B cell (primary cell): Measurements from ENCODE around the gene GYS2. TPM values are rescaled to one million over a fixed set of nuclear protein-coding genes. Genes with fewer than 3 reads are reported as not detected.

Source experiments
- ATAC-seq: fragments of 200-7000 bp; cut with Tn5 transposase; one replicate; pipeline ENCODE4 v1.10.0; 2021; ENCODE audit warnings: low read depth, mild to moderate bottlenecking, moderate number of reproducible peaks, moderate library complexity
- CTCF ChIA-PET: fragments of 350-600 bp; sonication (Branson Sonifier 250); formaldehyde crosslinking; loops from one replicate; lab custom pipeline; 2021; ENCODE audit warnings: antibody characterized with exemption, inconsistent platforms; lab: Charles Lee
- POLR2A ChIA-PET: fragments of 350-600 bp; sonication (Branson Sonifier 250); formaldehyde crosslinking; loops from one replicate; lab custom pipeline; 2021; ENCODE audit warnings: antibody characterized with exemption; lab: Charles Lee
- DNase-seq: peaks from one replicate; pipeline ENCODE4 v3.0.0; 2013
- H2AFZ ChIP-seq: 2 replicates; pipeline ENCODE4 v1.6.1; 2012; ENCODE audit warnings: mild to moderate bottlenecking, low read depth, low read length; ENCODE audit not compliant: insufficient read depth, poor library complexity, severe bottlenecking
- H3K27ac ChIP-seq, 2 donors: 1 replicate in 1 of 2; 2 replicates in 1 of 2; pipeline ENCODE4 v1.5.1; 2012 to 2013; ENCODE audit warnings: low read length in 2 of 2, mild to moderate bottlenecking in 2 of 2, moderate library complexity in 1 of 2
- H3K27me3 ChIP-seq, 4 experiments: fragments of 200-600 bp in 1 of 4; sonication (generic) in 1 of 4; replicated peaks in 1 of 4; 1 replicate in 2 of 4; 2 replicates in 2 of 4; pipeline versions ENCODE4 v1.6.1 to v1.7.0; 2013 to 2016; ENCODE audit warnings: low read length in 3 of 4, mild to moderate bottlenecking in 2 of 4, mixed read lengths in 1 of 4, moderate library complexity in 1 of 4; ENCODE audit not compliant: insufficient read depth in 4 of 4, control insufficient read depth in 3 of 4; ENCODE audit errors: control extremely low read depth in 1 of 4
- H3K36me3 ChIP-seq, 2 experiments: replicated peaks in 1 of 2; 1 replicate in 1 of 2; 2 replicates in 1 of 2; pipeline versions ENCODE4 v1.6.1 to v1.7.1; 2013; ENCODE audit warnings: low read length in 1 of 2; ENCODE audit not compliant: insufficient read depth in 2 of 2, control insufficient read depth in 1 of 2; ENCODE audit errors: control extremely low read depth in 1 of 2, extremely low read depth in 1 of 2
- H3K4me1 ChIP-seq, 2 donors: fragments of 200-600 bp in 1 of 2; sonication (generic) in 1 of 2; 1 replicate in 1 of 2; 2 replicates in 1 of 2; pipeline versions ENCODE4 v1.5.1 to v1.6.1; 2013 to 2017; ENCODE audit warnings: low read length in 2 of 2; ENCODE audit not compliant: control insufficient read depth in 2 of 2, insufficient read depth in 2 of 2
- H3K4me2 ChIP-seq: replicated peaks from 2 replicates; pipeline ENCODE3; 2012; ENCODE audit warnings: mild to moderate bottlenecking, low read depth, low read length; ENCODE audit not compliant: poor library complexity, severe bottlenecking
- H3K4me3 ChIP-seq, 5 experiments: fragments of 200-600 bp in 1 of 5; sonication (generic) in 1 of 5; 1 replicate in 3 of 5; 2 replicates in 2 of 5; pipeline versions ENCODE4 v1.5.1 to v1.7.0; 2011 to 2016; ENCODE audit warnings: low read length in 4 of 5, mild to moderate bottlenecking in 4 of 5, low read depth in 2 of 5, control low read depth in 1 of 5, moderate library complexity in 1 of 5; ENCODE audit not compliant: insufficient read depth in 1 of 5; ENCODE audit errors: control extremely low read depth in 1 of 5, extremely low read depth in 1 of 5
- H3K79me2 ChIP-seq: fragments of 200-600 bp; sonication (generic); one replicate; pipeline ENCODE4 v1.6.0; 2016; ENCODE audit warnings: low read length; ENCODE audit not compliant: control insufficient read depth, insufficient read depth
- H3K9ac ChIP-seq: fragments of 200-600 bp; sonication (generic); 2 replicates; pipeline ENCODE4 v1.6.1; 2017; ENCODE audit warnings: mild to moderate bottlenecking, low read length, moderate library complexity
- H3K9me3 ChIP-seq, 3 donors: one replicate each; pipeline versions ENCODE4 v1.6.1 to v1.7.1; 2013; ENCODE audit warnings: low read length in 2 of 3; ENCODE audit not compliant: control insufficient read depth in 2 of 3, insufficient read depth in 1 of 3; ENCODE audit errors: control extremely low read depth in 1 of 3
- H4K20me1 ChIP-seq: 2 replicates; pipeline ENCODE4 v1.6.0; 2012; ENCODE audit warnings: mild to moderate bottlenecking, low read length; ENCODE audit not compliant: insufficient read depth, control insufficient read depth, poor library complexity, severe bottlenecking
- H3K27ac Mint-ChIP-seq: one replicate; pipeline ENCODE4 v1.8.0; 2021; ENCODE audit warnings: mixed read lengths
- H3K27me3 Mint-ChIP-seq: one replicate; pipeline ENCODE4 v1.8.0; 2021; ENCODE audit warnings: mixed read lengths
- H3K4me1 Mint-ChIP-seq: one replicate; pipeline ENCODE4 v1.8.0; 2021; ENCODE audit warnings: mixed read lengths
- H3K4me3 Mint-ChIP-seq: one replicate; pipeline ENCODE4 v1.8.0; 2021; ENCODE audit warnings: mixed read lengths
- H3K9me3 Mint-ChIP-seq: one replicate; pipeline ENCODE4 v1.8.0; 2022; ENCODE audit warnings: mixed read lengths; ENCODE audit not compliant: insufficient read depth
- EZH2 ChIP-seq: IDR thresholded peaks from 2 replicates; pipeline ENCODE4 v1.6.1; 2012; ENCODE audit warnings: borderline replicate concordance, low read depth, mild to moderate bottlenecking, moderate library complexity, low read length; ENCODE audit not compliant: insufficient read depth, poor library complexity, severe bottlenecking
- WGBS: methylation state at CpG from one replicate; pipeline ENCODE4 v1.1.5; 2013; ENCODE audit warnings: missing lambda C conversion rate; ENCODE audit not compliant: insufficient coverage; 5-methylcytosine and 5-hydroxymethylcytosine counted together
- intact Hi-C: fragments of 100-400 bp; cut with micrococcal nuclease; formaldehyde crosslinking; loops from one replicate; pipeline ENCODE4 v1.10.0; 2022
- polyA plus RNA-seq: library from polyadenylated mRNA; depleted of rRNA; stranded (reverse); fragments of >200 nt; gene quantifications from 2 replicates; pipeline ENCODE4 v1.2.3, GENCODE V29; 2012
- total RNA-seq, 2 donors: library from RNA; stranded (reverse); fragments of 120-200 nt in 1 of 2; gene quantifications; 1 replicate in 1 of 2; 2 replicates in 1 of 2; pipeline versions ENCODE4 v1.2.3 to v1.2.4, GENCODE V29; 2013 to 2022
- TF ChIP-seq, protein P1 (sequence below): fragments of 200-600 bp; IDR thresholded peaks from one replicate; pipeline ENCODE4 v1.8.0; 2022; ENCODE audit warnings: antibody characterized with exemption, mild to moderate bottlenecking

Gene GYS2
- total and polyA plus RNA-seq, 2 donors (not counting 1 experiment from before 2014, with no cell fraction given) = not detected

DNA sequence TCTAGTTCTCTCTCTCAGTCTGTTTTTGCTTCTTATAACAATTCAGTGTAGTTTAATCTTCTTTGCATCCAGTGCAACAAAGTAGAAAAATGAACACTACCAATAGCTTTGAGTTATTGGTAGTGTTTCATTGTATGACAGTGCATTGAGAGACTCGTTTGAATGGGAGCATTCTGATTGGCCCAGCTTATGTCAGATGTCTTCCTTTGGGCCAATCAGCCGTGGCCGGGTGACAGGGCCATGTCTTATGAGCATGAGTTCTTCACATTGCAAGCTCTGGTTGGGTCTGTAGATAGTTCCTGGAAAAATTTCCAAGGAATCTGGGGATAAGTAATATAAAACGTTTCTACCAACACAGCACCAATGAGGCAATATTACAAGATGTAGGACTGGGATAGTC lies 36.5 kb downstream of the GYS2 start:
- Mint-ChIP-seq H3K4me3 (no peak overlapping the region), H3K27ac (no peak overlapping the region), H3K9me3 (no peaks in the 10 kb centered on the region), H3K4me1 (peaks cover 2% of the 10 kb centered on the region), H3K27me3 (peaks cover 4% of the 10 kb centered on the region)
- Histone ChIP-seq H3K9ac (no peak overlapping the region), H3K4me2 (no peak overlapping the region), H3K9me3 (no peaks in the 10 kb centered on the region), H3K36me3 (no peaks in the 10 kb centered on the region), H3K27ac (no peak overlapping the region), H3K4me1 (no peaks in the 10 kb centered on the region), H3K79me2 (no peaks in the 10 kb centered on the region), H2AFZ (no peak overlapping the region), H3K4me3 (no peak overlapping the region), H4K20me1 (no peaks in the 10 kb centered on the region), H3K27me3 (no peaks in the 10 kb centered on the region)
- ChIA-PET CTCF (no interaction called here), POLR2A (no interaction called here)
- DNase-seq = no peak
- TF ChIP-seq, protein P1, sequence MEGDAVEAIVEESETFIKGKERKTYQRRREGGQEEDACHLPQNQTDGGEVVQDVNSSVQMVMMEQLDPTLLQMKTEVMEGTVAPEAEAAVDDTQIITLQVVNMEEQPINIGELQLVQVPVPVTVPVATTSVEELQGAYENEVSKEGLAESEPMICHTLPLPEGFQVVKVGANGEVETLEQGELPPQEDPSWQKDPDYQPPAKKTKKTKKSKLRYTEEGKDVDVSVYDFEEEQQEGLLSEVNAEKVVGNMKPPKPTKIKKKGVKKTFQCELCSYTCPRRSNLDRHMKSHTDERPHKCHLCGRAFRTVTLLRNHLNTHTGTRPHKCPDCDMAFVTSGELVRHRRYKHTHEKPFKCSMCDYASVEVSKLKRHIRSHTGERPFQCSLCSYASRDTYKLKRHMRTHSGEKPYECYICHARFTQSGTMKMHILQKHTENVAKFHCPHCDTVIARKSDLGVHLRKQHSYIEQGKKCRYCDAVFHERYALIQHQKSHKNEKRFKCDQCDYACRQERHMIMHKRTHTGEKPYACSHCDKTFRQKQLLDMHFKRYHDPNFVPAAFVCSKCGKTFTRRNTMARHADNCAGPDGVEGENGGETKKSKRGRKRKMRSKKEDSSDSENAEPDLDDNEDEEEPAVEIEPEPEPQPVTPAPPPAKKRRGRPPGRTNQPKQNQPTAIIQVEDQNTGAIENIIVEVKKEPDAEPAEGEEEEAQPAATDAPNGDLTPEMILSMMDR = no peak
- TF ChIP-seq EZH2 = no peak
- intact Hi-C loops = no loop called here
- no peak for ATAC-seq
- 93% methylated on average over 3 of the region's 4 CpGs for WGBS

DNA sequence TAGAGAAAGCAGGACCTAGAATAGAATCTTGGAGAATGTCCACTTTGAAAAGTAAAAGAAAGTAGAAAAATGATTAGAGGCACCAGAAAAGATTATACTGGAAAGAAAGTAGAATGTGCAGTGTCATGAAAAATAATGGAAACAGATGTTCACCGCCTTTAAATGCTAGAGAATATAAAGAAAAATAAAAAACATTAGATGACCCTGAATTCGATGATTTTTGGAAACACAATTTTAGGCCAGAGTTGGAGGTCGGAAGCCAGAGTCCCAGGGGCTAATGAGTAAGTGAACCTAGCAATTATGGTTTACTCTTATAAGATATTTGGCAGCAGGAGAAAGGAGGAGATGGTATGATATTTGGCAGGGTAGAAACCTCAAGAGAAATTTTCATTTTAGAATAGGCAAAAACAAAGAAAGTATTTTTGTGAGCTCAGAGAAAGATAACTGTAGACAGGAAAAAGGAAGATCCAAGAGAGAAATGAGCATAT lies 37.7 kb downstream of the GYS2 start:
- 100% methylated on average over 3 of the region's 3 CpGs for WGBS
- no peak overlapping the region for H3K4me3 Mint-ChIP-seq
- POLR2A ChIA-PET = no interaction called here

More for the DNA sequence above, 37.7 kb downstream of the GYS2 start:
- Histone ChIP-seq H3K4me1 (no peaks in the 10 kb centered on the region), H3K79me2 (no peaks in the 10 kb centered on the region), H3K36me3 (no peaks in the 10 kb centered on the region), H3K27me3 (no peaks in the 10 kb centered on the region), H2AFZ (no peak overlapping the region), H3K27ac (no peak overlapping the region), H3K4me3 (no peak overlapping the region), H3K4me2 (no peak overlapping the region), H3K9ac (no peak overlapping the region), H3K9me3 (no peaks in the 10 kb centered on the region), H4K20me1 (no peaks in the 10 kb centered on the region)
- H3K27me3 Mint-ChIP-seq = peaks cover 7% of the 10 kb centered on the region
- DNase-seq (no peak), ATAC-seq (no peak)
- no peaks in the 10 kb centered on the region for H3K9me3 Mint-ChIP-seq
- no peak overlapping the region for H3K27ac Mint-ChIP-seq
- intact Hi-C loops = no loop called here
- CTCF ChIA-PET = no interaction called here
- H3K4me1 Mint-ChIP-seq = no peaks in the 10 kb centered on the region
- no peak for TF ChIP-seq EZH2
- TF ChIP-seq, protein P1 = no peak
